Tibial nerve (tissue), 3 donors: ENCODE results near the gene HIPK2.

Experiments
- CTCF ChIP-seq, 5 experiments: fragments of 200-600 bp in 3 of 5; fragments of 450-650 bp in 2 of 5; sonication (generic) in 3 of 5; IDR thresholded peaks; one replicate each; pipeline ENCODE4 v1.5.1; 2016 to 2019; ENCODE audit warnings: antibody characterized with exemption in 5 of 5, mild to moderate bottlenecking in 3 of 5, moderate library complexity in 2 of 5
- POLR2A ChIP-seq, 2 donors: fragments of 450-650 bp; IDR thresholded peaks; one replicate each; pipeline ENCODE4 v1.6.1; 2017; ENCODE audit warnings: antibody characterized with exemption in 2 of 2, mild to moderate bottlenecking in 2 of 2, moderate library complexity in 2 of 2

GRCh38 chr7:139718859-139719258 lies 58.9 kb downstream of the HIPK2 start:
- no peak for TF ChIP-seq CTCF (IDR thresholded peaks at IDR 0.05)
- no peak for TF ChIP-seq POLR2A (IDR thresholded peaks at IDR 0.05)
